ENCODE measurements around the gene RELCH.

The RELCH gene

DNA sequence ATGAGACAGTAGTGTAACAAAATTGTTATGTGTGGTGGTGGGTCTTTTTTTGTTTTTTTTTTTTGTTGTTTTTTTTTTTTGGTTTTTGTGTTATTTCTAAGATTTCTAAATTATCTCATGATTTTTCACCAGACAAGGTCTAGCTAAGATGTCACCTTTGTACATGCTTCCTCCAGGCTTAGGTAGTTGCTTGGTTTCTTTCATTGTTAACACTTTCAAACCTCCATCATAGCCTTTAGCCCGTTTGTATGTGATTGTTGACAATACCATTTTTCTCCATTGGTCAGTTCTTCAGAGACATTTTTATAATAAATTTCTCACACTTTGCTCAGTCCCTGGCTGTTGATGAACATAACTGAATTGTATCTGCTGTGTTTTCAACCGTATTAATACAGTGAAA is 2.2 kb downstream of the RELCH start:
- no peak for TF ChIP-seq ZFX (IDR thresholded peaks at IDR 0.05; ENCODE audit: borderline replicate concordance)
- TF ChIP-seq, protein P1, sequence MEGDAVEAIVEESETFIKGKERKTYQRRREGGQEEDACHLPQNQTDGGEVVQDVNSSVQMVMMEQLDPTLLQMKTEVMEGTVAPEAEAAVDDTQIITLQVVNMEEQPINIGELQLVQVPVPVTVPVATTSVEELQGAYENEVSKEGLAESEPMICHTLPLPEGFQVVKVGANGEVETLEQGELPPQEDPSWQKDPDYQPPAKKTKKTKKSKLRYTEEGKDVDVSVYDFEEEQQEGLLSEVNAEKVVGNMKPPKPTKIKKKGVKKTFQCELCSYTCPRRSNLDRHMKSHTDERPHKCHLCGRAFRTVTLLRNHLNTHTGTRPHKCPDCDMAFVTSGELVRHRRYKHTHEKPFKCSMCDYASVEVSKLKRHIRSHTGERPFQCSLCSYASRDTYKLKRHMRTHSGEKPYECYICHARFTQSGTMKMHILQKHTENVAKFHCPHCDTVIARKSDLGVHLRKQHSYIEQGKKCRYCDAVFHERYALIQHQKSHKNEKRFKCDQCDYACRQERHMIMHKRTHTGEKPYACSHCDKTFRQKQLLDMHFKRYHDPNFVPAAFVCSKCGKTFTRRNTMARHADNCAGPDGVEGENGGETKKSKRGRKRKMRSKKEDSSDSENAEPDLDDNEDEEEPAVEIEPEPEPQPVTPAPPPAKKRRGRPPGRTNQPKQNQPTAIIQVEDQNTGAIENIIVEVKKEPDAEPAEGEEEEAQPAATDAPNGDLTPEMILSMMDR (IDR thresholded peaks at IDR 0.05): no peak
- no peak overlapping the region for H3K27ac ChIP-seq

DNA sequence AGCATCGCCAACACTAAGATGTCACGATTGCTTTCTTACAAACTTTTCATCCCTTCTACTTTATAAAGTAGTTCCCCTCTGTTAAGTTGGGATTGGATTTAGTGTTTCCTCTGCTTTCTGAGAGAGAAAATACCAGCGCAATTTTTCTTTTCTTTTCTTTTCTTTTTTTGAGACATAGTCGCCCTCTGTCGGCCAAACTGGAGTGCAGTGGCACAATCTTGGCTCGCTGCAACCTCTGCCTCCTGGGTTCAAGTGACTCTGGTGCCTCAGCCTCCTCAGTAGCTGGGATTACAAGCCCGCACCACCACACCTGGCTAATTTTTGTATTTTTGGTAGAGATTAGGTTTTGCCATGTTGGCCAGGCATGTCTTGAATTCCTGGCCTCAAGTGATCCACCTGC is 9.0 kb downstream of the RELCH start:
- TF ChIP-seq, protein P1 (IDR thresholded peaks at IDR 0.05): peak; percentile 43
- TF ChIP-seq ZFX (IDR thresholded peaks at IDR 0.05; ENCODE audit: borderline replicate concordance): no peak
- no peak overlapping the region for H3K27ac ChIP-seq

DNA sequence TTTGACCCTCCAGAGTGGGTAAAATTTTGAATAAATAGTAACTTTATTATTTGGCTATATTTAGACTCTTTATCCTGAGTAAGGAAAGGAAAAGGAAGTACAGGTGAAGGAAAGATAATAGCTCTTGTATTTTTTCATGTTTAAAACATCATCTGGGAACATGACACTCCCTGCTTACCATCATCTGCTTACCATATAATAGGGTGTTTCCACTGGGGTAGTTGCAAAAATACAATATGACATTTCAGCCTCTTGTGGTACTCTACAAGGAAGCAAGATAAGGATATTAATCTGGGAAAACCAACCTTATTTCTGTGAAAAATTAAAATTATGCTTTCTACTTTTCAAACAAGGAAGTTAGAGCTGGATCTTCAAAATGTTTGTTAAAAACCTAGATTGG is 9.9 kb downstream of the RELCH start:
- TF ChIP-seq ZFX (IDR thresholded peaks at IDR 0.05; ENCODE audit: borderline replicate concordance): no peak
- TF ChIP-seq, protein P1 (IDR thresholded peaks at IDR 0.05): no peak
- H3K27ac ChIP-seq: no peak overlapping the region

DNA sequence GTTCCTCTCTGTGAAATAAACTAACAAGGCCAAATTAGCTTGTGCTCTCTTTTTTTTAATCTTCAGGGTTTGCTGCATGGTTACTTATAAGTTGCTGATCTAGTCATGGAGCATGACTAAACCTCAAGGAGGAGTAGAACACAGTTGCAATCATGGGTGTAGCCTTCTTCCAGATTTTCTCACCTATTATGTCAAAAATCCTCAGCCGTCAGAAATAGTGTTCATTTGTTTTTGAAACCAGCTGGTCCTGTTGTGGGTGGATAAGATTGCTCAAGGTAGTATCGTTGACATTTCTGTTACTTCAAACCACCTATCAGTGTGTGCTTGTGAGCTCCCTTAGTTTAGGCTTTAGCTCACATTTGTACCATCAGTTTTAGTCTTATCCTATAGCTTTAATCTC is 11.2 kb downstream of the RELCH start:
- TF ChIP-seq, protein P1 (IDR thresholded peaks at IDR 0.05): no peak
- no peak for TF ChIP-seq ZFX (IDR thresholded peaks at IDR 0.05; ENCODE audit: borderline replicate concordance)
- H3K27ac ChIP-seq: no peak overlapping the region

DNA sequence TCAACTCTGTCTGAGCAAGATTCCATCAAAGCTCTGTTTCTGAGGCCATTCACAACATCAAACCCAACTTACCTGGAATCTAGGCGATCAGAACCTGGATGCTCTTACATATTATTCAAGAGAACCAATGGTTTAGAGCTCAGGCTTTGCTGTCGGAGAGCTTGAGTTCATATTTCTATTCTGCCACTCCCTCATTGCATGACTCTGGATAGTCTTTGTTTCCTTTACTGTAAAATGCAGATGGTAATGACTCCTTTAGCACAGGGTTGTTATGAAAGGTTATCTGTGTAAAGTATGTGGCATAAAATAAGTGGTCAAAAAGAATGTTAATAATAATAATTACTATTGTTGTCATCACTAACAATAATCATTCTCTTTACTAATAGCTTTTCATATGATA is 12.6 kb downstream of the RELCH start:
- TF ChIP-seq, protein P1 (IDR thresholded peaks at IDR 0.05): no peak
- no peak for TF ChIP-seq ZFX (IDR thresholded peaks at IDR 0.05; ENCODE audit: borderline replicate concordance)
- no peak overlapping the region for H3K27ac ChIP-seq

DNA sequence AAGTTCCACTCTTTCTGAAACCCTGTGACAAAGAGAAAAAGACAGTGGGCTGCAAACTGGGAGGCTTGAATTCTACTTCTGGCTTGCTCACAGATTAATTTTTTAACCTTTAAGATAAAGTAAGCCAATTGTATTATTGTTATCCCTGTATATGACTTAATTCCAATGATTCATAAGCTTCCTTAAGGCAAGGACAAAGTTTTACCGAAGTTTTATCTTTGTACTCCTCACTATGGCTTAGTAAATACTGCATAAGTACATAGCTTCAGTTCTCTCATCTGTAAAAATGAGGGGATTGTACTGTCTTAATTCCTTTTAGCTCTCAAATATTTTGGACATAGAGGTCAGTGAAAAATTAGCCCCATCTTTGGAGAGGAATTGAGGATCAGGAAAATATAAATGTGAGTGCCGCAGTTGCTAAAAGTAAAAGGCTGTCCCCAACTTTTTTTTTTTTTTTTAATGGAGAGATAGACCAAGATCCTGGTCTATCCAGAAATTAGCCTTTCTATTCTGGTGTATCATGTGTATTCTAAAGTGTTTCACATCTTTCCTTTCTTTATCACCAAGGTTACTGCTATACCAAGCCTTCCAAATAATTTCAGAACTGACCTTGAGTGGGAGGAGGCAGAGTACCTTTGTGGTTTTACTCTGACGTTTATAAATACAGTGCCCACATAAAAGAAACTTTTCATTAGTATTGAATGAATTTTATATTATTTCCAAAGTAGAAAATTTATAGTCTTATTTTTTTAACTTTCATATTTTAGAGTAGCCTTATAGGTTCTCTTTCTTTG is 13.3 kb downstream of the RELCH start:
- H3K27ac ChIP-seq: 0 out of 2 replicates have a peak overlapping the region, but pooled peaks have one; percentile 8
- TF ChIP-seq, protein P1 (IDR thresholded peaks at IDR 0.05): no peak
- TF ChIP-seq ZFX (IDR thresholded peaks at IDR 0.05; ENCODE audit: borderline replicate concordance): no peak

DNA sequence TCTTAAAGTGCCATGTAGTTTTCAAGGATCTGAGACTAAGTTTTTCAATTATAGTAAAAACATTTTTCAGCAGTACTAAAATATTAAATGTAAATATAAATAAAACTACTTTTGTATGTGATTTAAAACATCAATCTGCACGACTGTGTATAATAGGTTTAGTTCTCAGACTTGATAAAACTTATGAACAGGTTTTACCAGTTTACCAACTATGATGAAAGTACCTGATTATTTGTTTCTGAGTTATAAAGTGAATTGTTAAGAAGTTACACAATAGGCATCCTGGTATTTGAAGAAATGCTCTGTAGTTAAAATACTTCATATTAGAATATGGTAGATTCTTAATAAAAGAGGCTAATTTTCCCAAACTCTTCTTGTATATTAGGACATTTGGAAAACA is 14.8 kb downstream of the RELCH start:
- no peak for TF ChIP-seq ZFX (IDR thresholded peaks at IDR 0.05; ENCODE audit: borderline replicate concordance)
- TF ChIP-seq, protein P1 (IDR thresholded peaks at IDR 0.05): no peak
- peak overlapping the region; percentile 9; the same call in 1 of the 2 replicates for H3K27ac ChIP-seq

Measured in 22Rv1 (cell line).